HG03575 (cell line): ENCODE data around the gene NAV2.

ENCODE experiments used
- ATAC-seq: cut with Tn5 transposase; IDR thresholded peaks from one replicate; pipeline ENCODE4 v1.9.1; 2021; ENCODE audit not compliant: unreplicated experiment, insufficient number of reproducible peaks, low FRiP score; ENCODE audit errors: extremely low read depth

Gene NAV2

DNA sequence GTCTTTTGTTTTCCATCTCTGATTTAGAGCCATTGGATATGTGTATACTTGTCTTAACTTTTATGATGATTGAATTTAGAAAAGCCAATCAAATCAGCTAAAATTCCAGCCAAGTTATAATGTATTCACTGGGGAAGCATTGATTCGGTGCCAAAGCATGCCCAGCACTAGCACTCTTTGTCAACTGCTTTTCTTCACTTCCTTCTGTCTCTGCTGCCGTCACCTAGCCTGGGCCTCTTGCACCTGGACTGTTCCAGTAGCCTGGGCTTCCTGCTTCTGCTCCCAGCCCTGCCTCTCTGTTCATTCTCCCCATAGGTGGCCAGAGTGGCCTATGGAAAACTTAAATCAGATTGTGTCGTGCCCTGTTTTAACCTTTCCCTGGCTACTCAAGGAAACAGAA, 80.7 kb downstream of the NAV2 start:
- ATAC-seq, result no peak

DNA sequence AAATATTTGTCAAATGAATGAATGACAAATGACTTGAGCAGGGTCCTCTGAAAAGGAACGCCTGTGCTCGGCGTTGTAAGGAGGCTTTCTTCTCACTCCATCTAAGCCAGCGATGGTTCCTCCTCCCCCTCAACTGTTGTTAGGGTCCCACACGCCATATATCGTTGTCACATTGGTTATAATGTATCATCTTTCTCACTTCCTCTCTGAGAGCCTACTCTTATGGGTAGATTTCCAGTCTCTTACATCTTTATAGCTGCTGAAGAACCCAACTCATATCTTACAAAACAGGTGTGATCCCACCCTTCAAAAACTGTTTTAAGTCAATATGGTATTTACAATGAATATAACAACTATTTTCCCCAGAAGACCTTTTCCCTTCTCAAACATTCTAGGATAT, 81.5 kb downstream of the NAV2 start:
- no peak for ATAC-seq

DNA sequence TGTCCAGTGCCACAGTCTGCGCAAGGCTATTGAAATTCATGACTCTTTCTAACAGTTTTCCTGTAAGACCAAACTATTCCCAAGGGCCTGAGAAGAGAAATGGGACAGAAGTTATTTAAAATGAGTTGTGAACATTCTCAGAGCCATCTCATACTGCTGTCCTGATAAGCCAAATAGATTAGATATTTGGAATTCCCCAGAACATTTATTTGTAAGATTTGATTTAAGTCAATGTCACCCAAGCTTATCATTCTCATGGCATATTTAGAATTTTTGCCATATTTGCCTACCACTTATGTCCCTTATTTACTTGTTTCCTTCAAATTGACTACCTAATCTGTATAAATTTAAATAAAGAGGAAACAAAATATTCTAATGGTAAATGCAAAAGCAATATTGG, 82.4 kb downstream of the NAV2 start:
- no peak for ATAC-seq

DNA sequence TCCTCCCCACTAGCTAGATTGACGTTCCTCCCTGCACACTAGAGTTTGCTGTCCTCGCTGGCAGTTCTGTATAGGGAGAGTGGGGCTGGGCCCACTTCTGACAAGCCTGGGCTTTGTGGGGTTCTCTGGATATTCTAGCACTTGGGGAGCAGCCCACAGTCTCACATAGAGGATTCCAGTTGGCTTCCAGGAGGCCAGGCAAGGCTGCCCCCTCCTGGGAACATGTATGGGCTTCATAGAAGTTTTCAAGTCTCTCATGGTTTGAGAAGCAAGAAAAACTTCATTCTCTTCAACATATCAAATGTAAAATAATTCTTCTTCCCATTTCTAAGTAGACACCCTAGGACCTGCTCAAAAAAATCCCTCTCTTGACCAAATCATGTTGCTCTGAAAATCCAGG, 87.5 kb downstream of the NAV2 start:
- no peak for ATAC-seq

DNA sequence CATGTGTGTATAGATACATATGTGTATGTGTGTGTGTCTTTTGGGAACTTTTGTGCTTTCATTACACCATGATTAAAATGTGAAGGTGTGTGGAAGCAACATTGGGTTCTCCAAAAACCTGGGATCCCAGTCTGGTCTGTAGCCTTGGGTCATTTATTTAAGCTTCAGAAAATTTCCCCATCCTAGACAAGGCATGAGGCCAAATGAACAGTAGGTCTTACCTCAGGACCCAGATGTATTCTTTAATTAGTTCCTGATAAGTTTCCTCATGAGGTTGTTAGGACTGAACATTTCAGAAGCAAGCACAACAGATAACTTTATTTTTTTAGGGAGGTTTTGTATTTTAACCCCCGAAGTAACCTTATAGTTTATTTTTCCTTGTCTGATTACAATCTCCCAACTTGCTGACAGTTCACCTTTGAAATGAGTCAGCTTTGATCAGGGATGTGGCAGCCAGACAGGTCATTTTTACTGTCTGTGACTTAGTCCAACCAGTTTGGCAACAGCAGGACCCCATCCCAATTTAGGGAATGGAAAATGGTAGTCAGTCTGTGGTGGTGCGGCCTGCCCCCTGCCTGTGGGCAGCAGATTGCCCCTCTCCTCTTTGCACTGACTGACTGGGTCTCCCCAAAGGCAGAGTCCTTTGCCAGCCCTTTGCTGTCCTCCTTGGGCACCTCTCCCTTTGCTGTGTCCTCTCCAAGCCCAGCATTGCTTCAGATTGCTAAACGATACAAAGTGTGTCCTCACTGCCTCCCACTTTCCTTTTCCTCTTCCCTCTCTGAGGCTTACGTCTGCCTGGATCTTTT, 88.3 kb downstream of the NAV2 start:
- no peak for ATAC-seq

DNA sequence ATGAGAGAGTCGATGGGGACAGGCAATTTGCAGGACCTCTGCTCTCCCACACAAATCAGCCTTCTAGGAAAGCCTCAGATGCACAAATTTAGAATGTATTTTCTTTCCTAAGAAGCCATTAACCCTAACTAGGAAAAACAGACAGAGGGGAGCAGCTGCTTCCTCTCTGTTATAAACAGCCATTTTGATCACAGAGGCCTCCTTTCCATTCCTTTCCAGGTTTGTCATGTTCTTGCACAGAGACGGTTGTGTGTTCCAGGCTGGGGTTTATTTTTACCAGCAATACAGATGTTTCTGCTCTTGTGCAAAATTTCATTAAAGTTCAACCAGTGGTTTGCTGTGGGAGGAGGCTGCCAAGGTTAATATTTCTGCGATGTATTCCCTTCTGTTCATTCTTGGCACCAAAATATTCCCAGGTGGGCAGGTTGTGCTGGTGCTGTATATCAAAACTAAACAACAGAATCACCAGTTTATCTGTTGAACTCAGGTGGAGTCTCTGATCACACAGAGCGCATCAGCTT, 90.2 kb downstream of the NAV2 start:
- no peak for ATAC-seq

DNA sequence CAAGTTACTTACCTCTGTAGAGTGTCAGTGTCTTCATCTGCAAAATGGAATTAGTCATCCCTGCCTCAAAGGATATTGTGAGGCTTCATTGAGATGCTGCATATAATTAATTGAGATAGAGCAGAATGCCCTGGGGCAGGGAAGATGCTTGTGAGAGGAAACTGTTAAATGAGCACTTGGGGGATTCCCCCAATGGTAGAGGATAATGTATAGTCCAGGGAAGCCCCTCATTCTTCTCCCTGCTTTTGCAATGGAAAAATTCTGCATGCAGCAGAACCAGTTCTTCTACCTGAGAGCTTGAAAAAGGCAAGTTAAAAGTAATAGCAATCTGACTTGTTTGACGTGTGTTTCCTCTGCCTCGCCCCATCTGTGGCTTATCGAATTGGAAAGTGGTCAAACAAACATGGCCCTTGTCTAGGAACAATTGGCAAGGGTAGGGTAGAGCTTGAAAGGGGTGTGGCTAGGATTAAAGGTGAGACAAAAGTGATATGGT, 90.9 kb downstream of the NAV2 start:
- no peak for ATAC-seq

DNA sequence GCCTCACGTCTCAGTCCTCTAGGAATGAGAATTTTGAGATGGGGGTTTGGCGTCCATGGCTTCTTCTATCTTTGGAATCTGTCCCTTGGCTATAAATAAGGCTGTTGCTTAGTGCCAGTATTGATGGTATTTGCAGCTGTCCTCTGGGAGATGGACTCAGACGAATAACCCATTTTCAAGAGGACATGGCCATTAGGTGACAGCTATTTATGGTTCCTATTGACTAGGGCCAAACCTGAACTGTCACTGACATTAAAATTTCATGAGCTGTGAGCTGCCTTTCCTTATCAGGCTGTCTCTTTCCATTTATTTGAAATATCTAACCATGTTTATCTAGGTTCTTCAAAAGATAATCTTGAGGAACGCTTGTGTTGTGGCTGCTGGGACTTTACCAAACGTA, 92.7 kb downstream of the NAV2 start:
- no peak for ATAC-seq

DNA sequence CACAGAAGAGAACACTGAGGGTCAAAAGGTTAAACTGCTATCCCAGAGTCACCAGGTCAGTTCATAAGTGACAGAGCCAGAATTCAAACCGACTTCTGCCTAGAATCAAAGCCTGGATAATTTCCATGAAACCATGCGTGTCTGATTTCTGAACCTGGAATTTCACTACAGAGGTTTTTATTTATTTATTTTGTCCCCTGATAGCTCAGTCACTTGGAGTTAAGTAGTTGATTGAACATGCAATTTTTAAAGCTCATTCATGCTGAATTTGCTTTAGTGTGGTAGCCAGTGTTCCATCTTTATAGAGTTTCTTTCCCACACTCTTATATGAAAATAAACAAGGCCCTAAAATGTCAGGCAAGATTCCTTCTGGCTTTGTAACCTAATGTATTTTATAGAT, 93.2 kb downstream of the NAV2 start:
- no peak for ATAC-seq

DNA sequence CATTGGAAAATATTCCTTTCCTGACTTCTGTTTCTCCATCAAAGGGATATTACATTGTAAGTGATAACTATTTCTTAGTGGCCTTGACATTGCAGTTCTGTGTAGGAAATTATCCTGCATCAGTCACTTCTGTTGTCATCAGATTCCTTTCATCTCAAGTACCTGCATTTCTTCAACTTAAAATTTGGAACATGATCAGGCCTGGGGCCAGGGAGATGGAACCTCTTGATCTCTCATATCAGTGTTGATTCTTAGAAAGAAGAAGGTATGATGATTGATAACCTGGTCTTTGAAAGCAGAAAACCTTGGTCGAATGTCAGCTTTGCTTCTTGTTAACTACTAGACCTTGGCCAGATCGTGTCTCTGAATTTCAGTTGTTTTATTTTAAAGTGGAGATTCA, 93.6 kb downstream of the NAV2 start:
- no peak for ATAC-seq

DNA sequence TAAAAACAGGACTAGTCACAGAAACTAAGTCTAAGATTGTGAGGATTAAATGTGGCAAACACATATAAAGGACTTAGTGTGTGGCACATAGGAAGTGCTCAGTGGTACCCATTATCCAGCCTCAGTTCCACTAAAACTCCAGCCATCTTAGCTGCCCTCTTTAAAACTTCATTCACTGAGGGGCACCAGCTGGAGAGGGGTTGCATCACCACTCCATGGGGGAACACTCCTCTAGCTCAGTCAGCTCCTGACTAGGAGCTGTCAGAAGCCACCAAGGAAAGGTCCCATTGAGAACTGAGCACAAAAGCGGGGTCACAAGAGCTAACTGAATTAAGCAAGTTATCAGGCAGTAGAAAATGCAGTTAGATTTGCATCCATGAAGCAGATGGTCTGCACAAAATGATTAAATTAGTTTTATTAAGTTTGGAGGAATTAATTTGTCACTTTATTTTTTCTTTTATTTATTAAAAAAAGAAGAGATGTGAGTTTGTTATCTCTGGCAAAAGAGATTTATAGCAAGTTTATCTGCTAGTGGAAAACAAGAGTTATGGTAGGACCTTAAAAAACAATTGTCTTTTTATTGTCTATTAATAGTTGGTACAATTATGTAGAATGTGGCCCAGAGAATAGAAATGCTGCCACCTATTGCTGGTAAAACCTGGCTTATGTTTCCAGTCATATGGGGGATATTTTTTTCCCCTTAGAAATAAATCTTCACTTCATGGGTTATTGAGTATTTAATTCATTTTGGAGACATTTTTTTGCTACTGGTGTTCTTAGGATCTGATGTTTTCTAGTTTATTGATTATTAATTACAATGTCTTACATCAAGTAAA, 95.7 kb downstream of the NAV2 start:
- no peak for ATAC-seq

DNA sequence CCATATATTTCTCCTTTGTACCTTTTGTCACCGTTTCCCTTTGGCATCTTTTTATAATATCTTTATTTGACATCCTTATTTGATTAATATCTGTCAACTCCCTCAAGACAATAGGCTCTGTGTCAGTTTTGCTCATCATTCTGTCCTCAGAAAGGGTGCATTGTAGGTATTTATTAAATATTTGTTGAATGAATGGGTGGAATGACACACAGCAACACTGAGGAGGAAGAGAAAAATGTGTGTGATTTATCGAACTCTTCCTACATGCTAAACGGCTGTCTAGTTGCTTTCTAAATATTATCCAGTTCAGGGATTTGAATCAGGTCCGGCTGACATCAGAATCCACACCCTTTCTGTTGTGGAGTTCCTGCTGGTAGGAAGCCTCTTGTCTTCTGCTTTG, 98.2 kb downstream of the NAV2 start:
- ATAC-seq, result no peak

DNA sequence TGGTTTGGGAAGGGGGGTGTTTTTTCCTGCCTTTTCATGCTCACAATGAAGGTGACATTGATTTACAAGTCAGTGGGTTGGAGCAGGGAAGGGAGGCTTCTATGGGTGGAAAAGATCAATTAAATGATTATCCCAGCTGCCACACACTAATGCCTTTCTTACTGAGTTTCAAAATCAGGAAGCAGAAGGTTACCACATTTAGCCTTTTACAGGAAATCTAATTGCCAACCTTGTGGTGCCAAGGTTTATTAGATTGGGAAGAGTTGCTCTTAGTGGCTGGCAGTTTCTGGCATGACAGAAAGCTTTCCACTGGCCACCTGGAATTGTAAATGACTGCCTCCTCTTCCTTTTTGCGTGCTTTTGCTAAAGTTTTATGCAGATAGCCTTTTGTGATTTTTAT, 98.7 kb downstream of the NAV2 start:
- ATAC-seq, result no peak

DNA sequence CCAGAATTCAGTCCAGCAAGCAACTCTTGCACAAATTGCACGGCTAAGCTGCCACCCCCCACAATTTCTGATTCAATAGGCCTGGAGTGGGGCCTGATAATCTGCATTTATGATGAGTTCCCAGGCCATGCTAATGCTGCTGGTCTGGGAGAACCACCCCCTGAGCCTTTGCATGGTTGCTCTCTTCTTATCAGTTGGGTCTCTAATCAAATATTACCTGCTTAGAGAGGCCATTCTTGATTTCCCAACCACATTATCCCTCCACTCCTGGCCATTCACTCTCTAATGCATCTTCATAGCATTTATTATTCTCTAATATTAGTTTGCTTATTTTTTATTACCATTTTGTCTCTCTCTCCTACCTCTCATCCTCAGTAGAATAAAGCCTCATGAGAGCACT, 99.5 kb downstream of the NAV2 start:
- no peak for ATAC-seq

DNA sequence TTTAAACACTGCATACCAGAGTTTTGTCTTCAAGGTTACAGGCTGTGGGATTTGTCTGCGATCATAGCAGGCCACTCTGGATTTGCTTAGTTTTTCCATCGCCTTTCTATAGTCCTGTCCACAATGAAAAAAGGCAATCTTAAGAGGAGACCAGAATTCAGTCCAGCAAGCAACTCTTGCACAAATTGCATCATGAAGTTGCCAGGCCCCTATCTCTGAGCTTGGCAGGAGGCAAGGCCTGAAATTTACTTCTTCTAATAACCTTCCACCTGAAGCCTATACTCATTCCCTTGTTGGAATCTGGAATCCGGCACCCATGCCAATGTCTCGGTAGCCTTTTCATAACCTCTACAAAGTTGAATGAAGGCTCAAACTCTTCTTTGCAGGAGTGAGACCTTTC, 100.1 kb downstream of the NAV2 start:
- ATAC-seq, result no peak

DNA sequence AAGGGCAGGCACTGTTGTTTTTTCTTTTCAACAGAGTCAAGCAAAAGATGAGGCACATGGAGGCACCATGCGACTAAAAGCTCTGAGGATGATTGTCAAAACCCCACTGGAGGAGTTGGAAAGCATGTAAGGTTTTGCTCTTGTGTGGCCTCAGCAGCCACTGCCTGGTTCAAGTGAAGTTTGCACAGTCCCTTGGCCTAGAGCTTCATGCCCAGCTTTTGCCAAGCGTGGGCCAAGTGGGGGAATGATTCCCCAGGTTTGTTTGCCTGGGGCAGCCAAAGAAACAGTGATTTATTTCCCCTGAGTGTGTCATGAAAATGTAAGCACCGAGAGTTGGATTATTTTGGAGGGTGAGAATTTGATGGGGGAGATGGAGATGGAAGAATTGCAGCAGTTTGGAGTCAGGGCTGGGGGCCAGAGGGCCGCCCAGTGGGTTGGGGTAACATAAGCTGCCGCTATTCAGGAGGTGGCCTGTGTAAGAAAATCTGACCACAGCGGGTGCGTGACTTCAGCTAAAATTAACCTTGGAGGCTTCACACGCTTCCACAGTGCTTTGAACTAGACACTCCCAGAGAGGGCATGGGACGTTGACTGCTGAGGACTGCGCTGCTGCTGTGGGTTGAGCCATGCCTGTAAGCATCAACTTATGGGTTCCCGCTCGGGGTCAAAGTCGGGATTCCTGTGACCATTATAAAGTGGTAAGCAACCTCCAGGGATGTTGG, 100.7 kb downstream of the NAV2 start:
- ATAC-seq, result no peak

DNA sequence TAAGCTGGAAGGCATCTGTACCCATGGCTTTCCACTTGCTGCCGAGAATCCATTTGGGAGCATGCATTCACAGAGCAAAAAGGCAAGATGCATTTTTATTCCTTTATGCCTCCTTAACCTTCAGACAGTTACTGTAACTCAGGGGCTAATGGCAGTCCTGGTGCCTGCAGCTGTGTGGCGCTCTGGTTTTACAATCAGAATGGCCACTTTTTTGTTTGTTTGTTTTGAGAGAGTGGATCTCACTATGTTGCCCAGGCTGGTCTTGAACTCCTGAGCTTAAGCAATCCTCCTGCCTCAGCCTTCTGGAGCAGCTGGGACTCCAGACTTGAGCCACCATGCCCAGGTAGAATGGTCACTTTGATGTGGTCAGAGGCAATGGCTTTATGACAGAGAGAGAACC, 101.8 kb downstream of the NAV2 start:
- no peak for ATAC-seq

DNA sequence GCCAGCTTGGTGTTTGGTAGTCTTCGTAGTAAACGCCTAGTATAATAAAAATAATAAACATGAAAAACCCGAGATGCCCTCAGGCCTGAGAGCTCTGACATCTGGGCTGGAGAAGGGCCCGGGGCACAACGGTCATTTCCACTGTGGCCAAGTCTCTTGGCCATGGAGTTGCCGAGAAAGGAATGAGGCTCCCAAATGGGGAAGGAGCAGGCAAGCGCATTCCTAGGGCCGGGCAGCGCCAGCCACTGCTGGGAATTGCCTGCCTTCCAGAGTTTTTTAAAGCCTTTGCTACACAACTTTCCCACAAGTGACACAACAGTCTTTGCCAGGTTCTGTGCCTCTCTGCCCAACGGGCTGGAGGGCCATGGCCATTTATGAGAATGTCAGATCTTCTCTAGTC, 103.4 kb downstream of the NAV2 start:
- no peak for ATAC-seq

DNA sequence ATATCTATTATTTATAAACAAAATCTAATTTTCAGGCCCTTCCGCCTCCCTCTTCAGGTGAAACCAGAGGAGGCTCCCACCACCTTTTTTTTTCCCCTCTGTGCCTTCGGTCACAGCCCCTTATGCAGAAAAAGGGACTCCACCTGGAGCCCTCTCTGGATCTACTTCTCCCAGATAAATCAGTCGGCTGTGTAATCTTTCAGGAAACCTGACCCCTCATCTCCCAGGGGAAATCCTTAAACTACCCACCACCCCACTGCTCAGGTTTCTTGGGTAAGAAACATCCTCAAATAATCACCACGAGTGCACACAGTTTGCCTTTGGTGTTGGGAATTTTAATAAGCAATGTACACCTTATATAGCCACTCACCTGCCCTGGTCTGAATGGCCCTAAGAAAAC, 104.2 kb downstream of the NAV2 start:
- ATAC-seq, result no peak
